ENCODE measurements around the gene TNIK. TPM values are rescaled to one million over a fixed set of nuclear protein-coding genes. Genes with fewer than 3 reads are reported as not detected.

Gene TNIK
- total RNA-seq, 4 donors from 2014 or later: 1.5 to 20.3 (median 7.7) TPM

GRCh38 chr3:171195686-171196085 lies 264.5 kb downstream of the TNIK start:
- intact Hi-C loops (cut with DNase I; ENCODE audit: low total_unique reads): no loop called here

DNA sequence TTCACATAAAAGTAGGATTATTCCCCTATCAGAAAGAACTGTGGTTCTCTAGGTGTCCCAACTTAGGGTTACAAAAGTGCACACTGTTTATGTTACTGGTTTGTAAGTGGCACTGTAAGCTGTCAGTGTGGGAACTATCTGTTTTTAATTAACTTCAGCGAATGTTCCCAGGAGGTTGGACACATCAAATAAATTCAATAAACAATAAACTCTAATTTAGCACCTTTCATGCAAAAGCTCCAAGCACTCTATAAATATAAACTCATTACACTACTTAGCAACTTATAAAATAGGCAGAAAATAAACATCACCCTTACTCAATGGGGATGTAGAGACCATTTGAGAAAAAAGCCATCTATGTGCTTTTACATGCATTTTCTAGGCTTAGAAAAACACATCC lies 265.2 kb downstream of the TNIK start:
- no peak for DNase-seq
- Histone ChIP-seq H3K4me1 (no peaks in the 10 kb centered on the region), H3K27ac (no peak overlapping the region), H3K27me3 (no peaks in the 10 kb centered on the region), H3K9me3 (no peaks in the 10 kb centered on the region), H3K4me3 (no peak overlapping the region), H3K36me3 (no peaks in the 10 kb centered on the region)
- intact Hi-C loops (cut with DNase I; ENCODE audit: low total_unique reads): no loop called here
- TF ChIP-seq CTCF (IDR thresholded peaks at IDR 0.05): no peak
- TF ChIP-seq POLR2A (IDR thresholded peaks at IDR 0.05): no peak

More at GRCh38 chr3:171195686-171196085, 264.5 kb downstream of the TNIK start:
- TF ChIP-seq POLR2A (IDR thresholded peaks at IDR 0.05) (no peak), CTCF (IDR thresholded peaks at IDR 0.05) (no peak)
- H3K4me1 ChIP-seq: no peaks in the 10 kb centered on the region
- no peak overlapping the region for H3K27ac ChIP-seq
- no peak overlapping the region for H3K4me3 ChIP-seq
- H3K27me3 ChIP-seq: no peaks in the 10 kb centered on the region
- no peaks in the 10 kb centered on the region for H3K36me3 ChIP-seq
- no peaks in the 10 kb centered on the region for H3K9me3 ChIP-seq
- DNase-seq: no peak

- Histone ChIP-seq H3K27me3 (no peaks in the 10 kb centered on the region), H3K4me3 (no peak overlapping the region), H3K4me1 (no peaks in the 10 kb centered on the region), H3K9me3 (no peaks in the 10 kb centered on the region), H3K36me3 (no peaks in the 10 kb centered on the region), H3K27ac (no peak overlapping the region)
- no peak for DNase-seq
- no peak for TF ChIP-seq CTCF (IDR thresholded peaks at IDR 0.05)
- TF ChIP-seq POLR2A (IDR thresholded peaks at IDR 0.05): no peak
- intact Hi-C loops (cut with DNase I; ENCODE audit: low total_unique reads): no loop called here
These were observed 266.5 kb downstream of the TNIK start for GRCh38 chr3:171193693-171194092.

- no peaks in the 10 kb centered on the region for H3K36me3 ChIP-seq
- DNase-seq: no peak
- H3K4me1 ChIP-seq: no peaks in the 10 kb centered on the region
- H3K27ac ChIP-seq: no peak overlapping the region
- H3K4me3 ChIP-seq: no peak overlapping the region
- intact Hi-C loops (cut with DNase I; ENCODE audit: low total_unique reads): no loop called here
- no peaks in the 10 kb centered on the region for H3K9me3 ChIP-seq
- TF ChIP-seq POLR2A (IDR thresholded peaks at IDR 0.05): no peak
- TF ChIP-seq CTCF (IDR thresholded peaks at IDR 0.05): no peak
- H3K27me3 ChIP-seq: no peaks in the 10 kb centered on the region
These were observed 267.9 kb downstream of the TNIK start for GRCh38 chr3:171192176-171192854.

DNA sequence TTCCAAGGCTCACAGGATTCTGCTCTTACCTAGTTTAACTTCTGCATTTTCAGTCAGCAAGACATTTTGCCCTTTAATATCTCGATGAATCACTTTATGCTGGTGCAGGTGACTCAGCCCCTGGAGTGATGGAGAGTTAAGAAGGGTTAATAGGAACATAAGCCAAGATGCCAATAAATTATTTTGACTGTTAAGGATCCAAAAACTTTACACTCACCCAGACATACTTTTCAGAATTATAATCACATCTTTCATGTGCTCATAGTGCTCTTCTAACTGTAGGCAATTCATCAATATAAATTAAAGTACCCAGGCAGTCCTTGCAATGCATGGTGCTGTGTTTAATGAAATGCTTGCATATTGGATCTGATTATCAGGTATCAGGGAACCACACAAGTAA lies 269.5 kb downstream of the TNIK start:
- no peaks in the 10 kb centered on the region for H3K27me3 ChIP-seq
- no peak for DNase-seq
- no peaks in the 10 kb centered on the region for H3K36me3 ChIP-seq
- intact Hi-C loops (cut with DNase I; ENCODE audit: low total_unique reads): no loop called here
- no peak overlapping the region for H3K27ac ChIP-seq
- TF ChIP-seq CTCF (IDR thresholded peaks at IDR 0.05) (no peak), POLR2A (IDR thresholded peaks at IDR 0.05) (no peak)
- no peaks in the 10 kb centered on the region for H3K4me1 ChIP-seq
- H3K9me3 ChIP-seq: no peaks in the 10 kb centered on the region
- H3K4me3 ChIP-seq: no peak overlapping the region

Measured in uterus (tissue), 4 donors.